HepG2 (cell line): ENCODE data around the gene EXOC7. TPM values are rescaled to one million over a fixed set of nuclear protein-coding genes. Genes with fewer than 3 reads are reported as not detected.
A peak's percentile ranks its signal among the peaks of the same experiment; 100 is the strongest.

ENCODE experiments used
- HNRNPH1 ChIP-seq: fragments of 200-400 bp; formaldehyde crosslinking; optimal IDR thresholded peaks from 2 replicates; pipeline ENCODE3; 2017; ENCODE audit warnings: mild to moderate bottlenecking, low read depth, low read length
- KAT8 ChIP-seq: IDR thresholded peaks from 2 replicates; pipeline ENCODE4 v1.6.1; 2016; ENCODE audit warnings: missing genetic modification reagents, missing compliant biosample characterization
- MIXL1 ChIP-seq: IDR thresholded peaks from 2 replicates; pipeline ENCODE4 v1.6.1; 2016
- PBX3 ChIP-seq: sonication (generic); formaldehyde crosslinking; IDR thresholded peaks from 2 replicates; pipeline ENCODE4 v1.8.1; 2023; ENCODE audit warnings: missing genetic modification reagents, inconsistent platforms, borderline replicate concordance
- RAD51 ChIP-seq: fragments of 450-650 bp; IDR thresholded peaks from 2 replicates; pipeline ENCODE4 v1.6.1; 2016; ENCODE audit warnings: borderline replicate concordance
- SAFB2 ChIP-seq: sonication (generic); formaldehyde crosslinking; IDR thresholded peaks from 2 replicates; pipeline ENCODE4 v1.5.1; 2020; ENCODE audit warnings: missing genetic modification reagents, low read depth, mild to moderate bottlenecking, borderline replicate concordance
- SATB2 ChIP-seq: sonication (generic); formaldehyde crosslinking; IDR thresholded peaks from 2 replicates; pipeline ENCODE4 v1.5.0; 2020; ENCODE audit warnings: missing genetic modification reagents
- TCF12 ChIP-seq, 2 experiments: fragments of 450-650 bp in 1 of 2; sonication (generic) in 1 of 2; formaldehyde crosslinking in 1 of 2; IDR thresholded peaks; 2 replicates each; pipeline versions ENCODE4 v1.6.1 to v1.8.0; 2017 to 2022; ENCODE audit warnings: antibody characterized with exemption in 1 of 2, mild to moderate bottlenecking in 1 of 2, missing genetic modification reagents in 1 of 2, moderate library complexity in 1 of 2
- TCF7L2 ChIP-seq: IDR thresholded peaks from 2 replicates; pipeline ENCODE4 v1.6.1; 2011; ENCODE audit warnings: mild to moderate bottlenecking, low read depth, low read length, moderate library complexity
- THYN1 ChIP-seq: sonication (generic); formaldehyde crosslinking; IDR thresholded peaks from 2 replicates; pipeline ENCODE4 v1.8.1; 2023; ENCODE audit warnings: low read depth, mild to moderate bottlenecking, moderate library complexity, missing genetic modification reagents, borderline replicate concordance
- ZBTB49 ChIP-seq: sonication (generic); formaldehyde crosslinking; IDR thresholded peaks from 2 replicates; pipeline ENCODE4 v1.4.0; 2020; ENCODE audit warnings: missing genetic modification reagents, borderline replicate concordance
- ZNF207 ChIP-seq: fragments of 450-650 bp; IDR thresholded peaks from 2 replicates; pipeline ENCODE4 v1.6.1; 2016; ENCODE audit warnings: antibody characterized with exemption, borderline replicate concordance
- ZNF431 ChIP-seq: sonication (generic); formaldehyde crosslinking; IDR thresholded peaks from 2 replicates; pipeline ENCODE4 v1.9.0; 2022; ENCODE audit warnings: missing genetic modification reagents, low read depth, mild to moderate bottlenecking, borderline replicate concordance
- ZNF432 ChIP-seq: sonication (generic); formaldehyde crosslinking; IDR thresholded peaks from 2 replicates; pipeline ENCODE4 v1.5.0; 2020; ENCODE audit warnings: missing genetic modification reagents, mild to moderate bottlenecking, borderline replicate concordance
- ZNF451 ChIP-seq: sonication (generic); formaldehyde crosslinking; IDR thresholded peaks from 2 replicates; pipeline ENCODE4 v1.5.0; 2020; ENCODE audit warnings: mild to moderate bottlenecking, missing genetic modification reagents
- ZNF552 ChIP-seq: sonication (generic); formaldehyde crosslinking; IDR thresholded peaks from 2 replicates; pipeline ENCODE4 v1.9.0; 2022; ENCODE audit warnings: missing genetic modification reagents, mild to moderate bottlenecking, borderline replicate concordance
- ZNF597 ChIP-seq: sonication (generic); formaldehyde crosslinking; IDR thresholded peaks from 2 replicates; pipeline ENCODE4 v1.5.0; 2020; ENCODE audit warnings: missing genetic modification reagents
- ZNF839 ChIP-seq: sonication (generic); formaldehyde crosslinking; IDR thresholded peaks from 2 replicates; pipeline ENCODE4 v1.4.0; 2020; ENCODE audit warnings: missing genetic modification reagents, mild to moderate bottlenecking, borderline replicate concordance
- polyA plus RNA-seq, 8 experiments: library from polyadenylated mRNA; depleted of rRNA in 3 of 8; stranded (reverse) in 7 of 8; unstranded in 1 of 8; fragments of >200 nt; fragmentation: Illumina TruSeq in 4 of 8; extraction: Trizol in 4 of 8; gene quantifications; 2 replicates each; pipeline versions ENCODE4 v1.2.1 to v1.2.3, GENCODE V29; 2011 to 2016; ENCODE audit warnings: low read depth in 4 of 8, missing spikeins in 1 of 8, mixed read lengths in 1 of 8; ENCODE audit not compliant: insufficient read depth in 1 of 8
- total RNA-seq, 5 experiments: library from RNA; depleted of rRNA; stranded (reverse); fragments of >200 nt; fragmentation: Illumina TruSeq; extraction: Trizol; gene quantifications; 2 replicates each; pipeline ENCODE4 v1.2.3, GENCODE V29; 2016; ENCODE audit warnings: low read depth in 1 of 5
- TF ChIP-seq, protein P1 (sequence below): IDR thresholded peaks from 2 replicates; pipeline ENCODE4 v1.6.1; 2016; ENCODE audit warnings: missing compliant biosample characterization, missing genetic modification reagents, borderline replicate concordance
- TF ChIP-seq, protein P2 (sequence below): sonication (generic); formaldehyde crosslinking; IDR thresholded peaks from 2 replicates; pipeline ENCODE4 v1.8.1; 2022; ENCODE audit warnings: mild to moderate bottlenecking, missing genetic modification reagents

Gene EXOC7
- total and polyA plus RNA-seq, 2 of the 13 experiments (the other 11 are each of a cell fraction or from before 2014, with no cell fraction given), result 86.9 to 116 TPM

DNA sequence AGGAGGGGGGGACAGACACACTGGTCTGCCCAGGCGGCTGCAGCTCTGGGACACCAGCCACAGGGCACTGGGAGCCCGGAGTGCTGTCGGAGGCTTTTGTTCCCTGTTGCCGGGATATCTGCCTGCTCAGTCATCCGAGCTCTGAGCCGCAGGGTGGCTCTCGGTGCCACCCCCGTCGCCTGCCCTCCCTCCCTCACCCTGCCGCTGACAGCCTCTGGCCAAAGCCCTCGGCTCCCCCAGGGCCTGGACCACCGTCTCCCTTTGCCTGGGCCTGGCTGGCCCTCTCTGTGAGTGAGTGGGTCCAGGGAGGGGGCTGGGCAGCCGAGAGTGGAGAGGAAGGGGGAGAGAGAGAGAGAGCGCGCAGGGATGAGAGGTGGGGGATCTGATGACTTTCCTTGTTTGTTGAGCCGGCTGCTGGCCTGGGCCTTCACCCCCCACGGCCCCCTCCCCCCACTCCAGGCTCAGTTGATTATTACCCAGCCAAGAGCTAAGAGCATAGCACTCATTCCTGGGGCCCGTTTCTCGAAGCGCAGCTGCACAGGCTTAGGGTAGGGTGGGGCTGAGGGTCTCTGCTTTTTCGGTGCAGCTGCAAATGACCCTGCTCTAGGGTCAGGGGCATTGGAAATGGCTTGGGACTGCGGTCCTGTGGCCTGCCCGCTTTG, 34.8 kb upstream of the EXOC7 start (continued):
- TF ChIP-seq SAFB2 (CRISPR knock-in tag) (no peak; the same call in none of the 2 replicates), ZBTB49 (CRISPR knock-in tag) (no peak), TCF12 (IDR thresholded peaks at IDR 0.05) (no peak), TCF12 (CRISPR knock-in tag; IDR thresholded peaks at IDR 0.05) (no peak; the same call in 1 of the 2 replicates), ZNF597 (no peak), RAD51 (no peak), MIXL1 (CRISPR knock-in tag) (peak; percentile 87), PBX3 (CRISPR knock-in tag) (no peak), ZNF432 (no peak), ZNF839 (CRISPR knock-in tag) (peak; percentile 75; the same call in 1 of the 2 replicates), ZNF431 (no peak), SATB2 (CRISPR knock-in tag) (no peak), HNRNPH1 (no peak), ZNF451 (CRISPR knock-in tag) (peak; percentile 63; the same call in 1 of the 2 replicates), TCF7L2 (no peak), THYN1 (no peak), ZNF552 (peak; percentile 81; the same call in 1 of the 2 replicates), KAT8 (CRISPR knock-in tag) (peak; percentile 80), ZNF207 (no peak)
- TF ChIP-seq, protein P1, sequence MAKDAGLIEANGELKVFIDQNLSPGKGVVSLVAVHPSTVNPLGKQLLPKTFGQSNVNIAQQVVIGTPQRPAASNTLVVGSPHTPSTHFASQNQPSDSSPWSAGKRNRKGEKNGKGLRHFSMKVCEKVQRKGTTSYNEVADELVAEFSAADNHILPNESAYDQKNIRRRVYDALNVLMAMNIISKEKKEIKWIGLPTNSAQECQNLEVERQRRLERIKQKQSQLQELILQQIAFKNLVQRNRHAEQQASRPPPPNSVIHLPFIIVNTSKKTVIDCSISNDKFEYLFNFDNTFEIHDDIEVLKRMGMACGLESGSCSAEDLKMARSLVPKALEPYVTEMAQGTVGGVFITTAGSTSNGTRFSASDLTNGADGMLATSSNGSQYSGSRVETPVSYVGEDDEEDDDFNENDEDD, result no peak; the same call in 1 of the 2 replicates
- TF ChIP-seq, protein P2, sequence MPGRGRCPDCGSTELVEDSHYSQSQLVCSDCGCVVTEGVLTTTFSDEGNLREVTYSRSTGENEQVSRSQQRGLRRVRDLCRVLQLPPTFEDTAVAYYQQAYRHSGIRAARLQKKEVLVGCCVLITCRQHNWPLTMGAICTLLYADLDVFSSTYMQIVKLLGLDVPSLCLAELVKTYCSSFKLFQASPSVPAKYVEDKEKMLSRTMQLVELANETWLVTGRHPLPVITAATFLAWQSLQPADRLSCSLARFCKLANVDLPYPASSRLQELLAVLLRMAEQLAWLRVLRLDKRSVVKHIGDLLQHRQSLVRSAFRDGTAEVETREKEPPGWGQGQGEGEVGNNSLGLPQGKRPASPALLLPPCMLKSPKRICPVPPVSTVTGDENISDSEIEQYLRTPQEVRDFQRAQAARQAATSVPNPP (CRISPR knock-in tag), result peak; percentile 59; the same call in 1 of the 2 replicates
